K562 (cell line): ENCODE measurements around the gene TBC1D16. TPM values are rescaled to one million over a fixed set of nuclear protein-coding genes. Genes with fewer than 3 reads are reported as not detected.

Experiments
- ATAC-seq: fragments of 200-7000 bp; cut with Tn5 transposase; 3 replicates; pipeline ENCODE4 v1.9.1; 2020; ENCODE audit warnings: moderate library complexity
- BruUV-seq: library from RNA; stranded (reverse); fragments of 400-500 nt; replicated peaks from 2 replicates; lab custom pipeline; 2021; lab: Mats Ljungman, UMichigan
- CTCF ChIA-PET: fragments of 300-600 bp; formaldehyde crosslinking; extraction: SDS; loops from one replicate; lab custom pipeline; 2021; ENCODE audit warnings: low intra/inter-chr PET ratio; lab: Yijun Ruan, JAX
- POLR2A ChIA-PET: fragments of 300-600, 350-650 bp; sonication (Branson Sonifier 250); formaldehyde crosslinking; extraction: SDS; loops from one replicate; lab custom pipeline; 2021; ENCODE audit warnings: antibody characterized with exemption, inconsistent platforms; lab: Yijun Ruan, JAX
- DNase-seq, 4 experiments: peaks; one replicate each; pipeline versions ENCODE4 v3.0.0 to v3.0.0-alpha.2; 2011 to 2018; ENCODE audit warnings: low spot score in 3 of 4, mixed read lengths in 3 of 4; ENCODE audit errors: extremely low read depth in 1 of 4
- FAIRE-seq: peaks from 2 replicates; lab custom pipeline; 2011; peaks lifted over from hg19 to GRCh38; lab: Jason Lieb, UNC
- H2AFZ ChIP-seq: 2 replicates; pipeline ENCODE4 v1.6.0; 2011; ENCODE audit warnings: low read depth, low read length, control low read depth, inconsistent platforms
- H3K27ac ChIP-seq: fragments of 200-600 bp; 3 replicates; pipeline ENCODE4 v1.8.0; 2011; ENCODE audit warnings: low read depth, mild to moderate bottlenecking, control low read depth, inconsistent platforms, low read length, moderate library complexity, mixed read lengths; ENCODE audit errors: extremely low read depth
- H3K27me3 ChIP-seq, 2 experiments: fragments of 300-600 bp in 1 of 2; 2 replicates in 1 of 2; 3 replicates in 1 of 2; pipeline versions ENCODE4 v1.6.0 to v1.8.0; 2011; ENCODE audit warnings: inconsistent platforms in 2 of 2, low read length in 2 of 2, mild to moderate bottlenecking in 1 of 2, mixed read lengths in 1 of 2, moderate library complexity in 1 of 2; ENCODE audit not compliant: control insufficient read depth in 2 of 2, insufficient read depth in 2 of 2
- H3K36me3 ChIP-seq: fragments of 300-600 bp; 3 replicates; pipeline ENCODE4 v1.8.0; 2011; ENCODE audit warnings: mild to moderate bottlenecking, low read length, inconsistent platforms; ENCODE audit not compliant: control insufficient read depth, insufficient read depth
- H3K4me1 ChIP-seq, 2 experiments: fragments of 200-600 bp in 1 of 2; replicated peaks in 1 of 2; 2 replicates in 1 of 2; 3 replicates in 1 of 2; pipeline versions ENCODE4 v1.5.1 to v1.8.0; 2011; ENCODE audit warnings: inconsistent platforms in 2 of 2, low read length in 2 of 2, mild to moderate bottlenecking in 1 of 2, mixed read lengths in 1 of 2, moderate library complexity in 1 of 2; ENCODE audit not compliant: control insufficient read depth in 2 of 2, insufficient read depth in 2 of 2
- H3K4me2 ChIP-seq: 2 replicates; pipeline ENCODE4 v1.6.1; 2011; ENCODE audit warnings: low read length, control low read depth, inconsistent platforms, mixed read lengths; ENCODE audit not compliant: insufficient read depth
- H3K4me3 ChIP-seq: fragments of 200-600 bp; sonication (generic), shearing (Covaris generic); 2 replicates; pipeline ENCODE4 v1.5.1; 2016; ENCODE audit warnings: control low read depth, inconsistent platforms
- H3K79me2 ChIP-seq: fragments of 200-600 bp; 3 replicates; pipeline ENCODE4 v1.8.0; 2011; ENCODE audit warnings: low read length, inconsistent platforms; ENCODE audit not compliant: control insufficient read depth, insufficient read depth
- H3K9ac ChIP-seq, 2 experiments: 2 replicates each; pipeline versions ENCODE4 v1.6.0 to v1.6.1; 2011; ENCODE audit warnings: low read depth in 2 of 2, low read length in 2 of 2, control low read depth in 1 of 2, inconsistent platforms in 1 of 2, mild to moderate bottlenecking in 1 of 2, mixed read lengths in 1 of 2; ENCODE audit not compliant: insufficient read depth in 1 of 2
- H3K9me1 ChIP-seq: one replicate; pipeline ENCODE4 v1.6.0; 2011; ENCODE audit warnings: inconsistent platforms, mild to moderate bottlenecking, low read length, moderate library complexity; ENCODE audit not compliant: control insufficient read depth, insufficient read depth
- H3K9me3 ChIP-seq: replicated peaks from 2 replicates; pipeline ENCODE4 v1.5.1; 2011; ENCODE audit warnings: low read depth, low read length, inconsistent platforms; ENCODE audit not compliant: control insufficient read depth, insufficient read depth
- H4K20me1 ChIP-seq: replicated peaks from 2 replicates; pipeline ENCODE4 v1.6.1; 2011; ENCODE audit warnings: low read length, inconsistent platforms, mixed read lengths; ENCODE audit not compliant: control insufficient read depth, insufficient read depth
- KLF13 ChIP-seq: fragments of 450-650 bp; IDR thresholded peaks from 2 replicates; pipeline ENCODE4 v1.6.1; 2016; ENCODE audit warnings: missing genetic modification characterization, low read depth, mild to moderate bottlenecking, missing compliant biosample characterization, moderate library complexity, borderline replicate concordance
- PCBP2 ChIP-seq: fragments of 200-400 bp; formaldehyde crosslinking; IDR thresholded peaks from 2 replicates; pipeline ENCODE4 v1.6.1; 2018; ENCODE audit warnings: low read length, low read depth, mild to moderate bottlenecking, moderate library complexity; ENCODE audit not compliant: poor library complexity, severe bottlenecking
- RFX7 ChIP-seq: fragments of 250-450 bp; sonication (Bioruptor Pico); IDR thresholded peaks from 2 replicates; pipeline ENCODE4 v1.5.1; 2021; ENCODE audit warnings: mild to moderate bottlenecking
- TAF1 ChIP-seq: IDR thresholded peaks from 2 replicates; pipeline ENCODE4 v1.6.1; 2011; ENCODE audit warnings: mild to moderate bottlenecking, low read length, moderate library complexity; ENCODE audit not compliant: insufficient read depth, control insufficient read depth, severe bottlenecking; ENCODE audit errors: extremely low read depth
- WGBS: fragments of 100-300 bp; shearing (Covaris generic); methylation state at CpG from one replicate; pipeline ENCODE4 v1.1.6; 2016; ENCODE audit warnings: low coverage, mixed read lengths; ENCODE audit not compliant: insufficient coverage; ENCODE audit errors: missing lambda C conversion rate; 5-methylcytosine and 5-hydroxymethylcytosine counted together
- in situ Hi-C: fragments of 300-500 bp; cut with MboI; formaldehyde crosslinking; loops from 4 replicates; pipeline ENCODE4 v1.15.0; 2018; ENCODE audit warnings: inconsistent platforms, mixed read lengths
- intact Hi-C: fragments of 100-400 bp; cut with micrococcal nuclease; formaldehyde crosslinking; loops from 2 replicates; pipeline ENCODE4 v1.14.2; 2022
- polyA plus RNA-seq, 8 experiments: library from polyadenylated mRNA; depleted of rRNA in 4 of 8; stranded (reverse) in 5 of 8; unstranded in 3 of 8; fragments of >200 nt; fragmentation: Nextera tagmentation in 2 of 8; fragmentation: Illumina TruSeq in 1 of 8; extraction: Ambion mirVana in 2 of 8; extraction: Trizol in 1 of 8; gene quantifications; 2 replicates each; pipeline versions ENCODE4 v1.2.1 to v1.2.3, GENCODE V29; 2011 to 2014; ENCODE audit warnings: inconsistent platforms in 1 of 8, missing spikeins in 1 of 8
- total RNA-seq, 7 experiments: library from RNA; depleted of rRNA in 6 of 7; stranded (reverse); fragments of >200 nt in 6 of 7; fragmentation: Illumina TruSeq in 2 of 7; extraction: Trizol in 2 of 7; gene quantifications; 2 replicates each; pipeline versions ENCODE4 v1.2.1 to v1.2.3, GENCODE V29; 2011 to 2021; ENCODE audit warnings: low replicate concordance in 1 of 7
- TF ChIP-seq, protein P1 (sequence below): fragments of 250-450 bp; sonication (Bioruptor Pico); IDR thresholded peaks from 2 replicates; pipeline ENCODE4 v1.4.0; 2020
- TF ChIP-seq, protein P2 (sequence below), 2 experiments: fragments of 450-650 bp in 1 of 2; sonication (generic) in 1 of 2; formaldehyde crosslinking; conservative IDR thresholded peaks; 2 replicates each; pipeline versions ENCODE4 v1.4.0 to v1.8.1; 2020 to 2022; ENCODE audit warnings: mild to moderate bottlenecking in 1 of 2, missing genetic modification reagents in 1 of 2

Gene TBC1D16
- total and polyA plus RNA-seq, 9 of the 15 experiments (the other 6 are each of a cell fraction or from before 2014, with no cell fraction given) = 0.01 to 0.20 (median 0.03) TPM; not detected in 1

DNA sequence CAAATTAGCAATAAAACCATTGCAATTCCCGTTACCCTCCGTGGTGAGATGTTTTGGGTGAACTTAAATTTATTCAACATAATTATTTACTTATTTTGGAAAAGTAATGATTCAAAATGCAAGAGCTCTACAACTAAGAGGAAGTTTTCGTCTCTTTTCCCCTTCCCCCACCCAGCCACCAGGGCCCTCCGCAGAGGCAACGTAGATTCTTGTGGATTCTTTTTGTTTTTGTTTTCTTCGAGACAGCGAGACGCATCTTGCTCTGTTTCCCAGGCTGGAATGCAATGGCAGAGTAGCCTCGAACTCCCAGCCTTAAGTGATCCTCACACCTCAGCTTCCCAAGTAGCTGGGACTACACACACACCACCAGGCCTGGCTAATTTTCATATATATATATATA is 19.9 kb upstream of the TBC1D16 start:
- ChIA-PET CTCF (no interaction called here), POLR2A (no interaction called here)
- Histone ChIP-seq H3K27ac (no peak overlapping the region), H3K27me3 (peaks cover 50 to 67% of the 10 kb centered on the region in 2 experiments), H3K9me3 (no peaks in the 10 kb centered on the region), H3K4me2 (no peak overlapping the region), H3K9ac (no peak overlapping the region), H4K20me1 (no peaks in the 10 kb centered on the region), H3K36me3 (no peaks in the 10 kb centered on the region), H3K79me2 (no peaks in the 10 kb centered on the region), H3K4me3 (no peak overlapping the region), H3K4me1 (no peaks in the 10 kb centered on the region), H3K9me1 (no peaks in the 10 kb centered on the region), H2AFZ (no peak overlapping the region)
- in situ Hi-C loops (no loop called here), intact Hi-C loops (no loop called here)
- DNase-seq (no peak), FAIRE-seq (no peak), ATAC-seq (no peak)
- TF ChIP-seq, protein P1, sequence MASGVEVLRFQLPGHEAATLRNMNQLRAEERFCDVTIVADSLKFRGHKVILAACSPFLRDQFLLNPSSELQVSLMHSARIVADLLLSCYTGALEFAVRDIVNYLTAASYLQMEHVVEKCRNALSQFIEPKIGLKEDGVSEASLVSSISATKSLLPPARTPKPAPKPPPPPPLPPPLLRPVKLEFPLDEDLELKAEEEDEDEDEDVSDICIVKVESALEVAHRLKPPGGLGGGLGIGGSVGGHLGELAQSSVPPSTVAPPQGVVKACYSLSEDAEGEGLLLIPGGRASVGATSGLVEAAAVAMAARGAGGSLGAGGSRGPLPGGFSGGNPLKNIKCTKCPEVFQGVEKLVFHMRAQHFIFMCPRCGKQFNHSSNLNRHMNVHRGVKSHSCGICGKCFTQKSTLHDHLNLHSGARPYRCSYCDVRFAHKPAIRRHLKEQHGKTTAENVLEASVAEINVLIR (CRISPR knock-in tag) = no peak
- TF ChIP-seq PCBP2 (no peak), RFX7 (CRISPR knock-in tag) (no peak), TAF1 (no peak), KLF13 (tag) (no peak)
- TF ChIP-seq, protein P2, sequence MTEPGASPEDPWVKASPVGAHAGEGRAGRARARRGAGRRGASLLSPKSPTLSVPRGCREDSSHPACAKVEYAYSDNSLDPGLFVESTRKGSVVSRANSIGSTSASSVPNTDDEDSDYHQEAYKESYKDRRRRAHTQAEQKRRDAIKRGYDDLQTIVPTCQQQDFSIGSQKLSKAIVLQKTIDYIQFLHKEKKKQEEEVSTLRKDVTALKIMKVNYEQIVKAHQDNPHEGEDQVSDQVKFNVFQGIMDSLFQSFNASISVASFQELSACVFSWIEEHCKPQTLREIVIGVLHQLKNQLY (CRISPR knock-in tag; conservative IDR thresholded peaks at IDR 0.05) = no peak
- 8% methylated on average over 9 of the region's 9 CpGs for WGBS
- no TSS peak for BruUV-seq
